Astrocyte of the spinal cord (primary cell): Measurements from ENCODE around the gene BEX2.

Experiments
- DNase-seq: peaks from one replicate; pipeline ENCODE4 v3.0.0; 2011; ENCODE audit warnings: low read depth, low spot score
- H3K4me3 ChIP-seq: 2 replicates; pipeline ENCODE4 v1.5.1; 2011; ENCODE audit warnings: low read depth, mild to moderate bottlenecking, low read length, moderate library complexity
- CTCF ChIP-seq: IDR thresholded peaks from 2 replicates; pipeline ENCODE4 v1.5.1; 2012; ENCODE audit warnings: low read depth, mild to moderate bottlenecking, low read length, inconsistent platforms
- in situ Hi-C: cut with HindIII; loops from 2 replicates; pipeline ENCODE4 v1.10.0; 2017; ENCODE audit warnings: low sequenced_read_pairs

Gene BEX2

GRCh38 chrX:103275947-103276567 lies 34.7 kb downstream of the BEX2 start:
- no peak for DNase-seq
- in situ Hi-C loops: no loop called here
- no peak overlapping the region for H3K4me3 ChIP-seq
- TF ChIP-seq CTCF: no peak

GRCh38 chrX:103274284-103274683 lies 36.5 kb downstream of the BEX2 start:
- no peak for DNase-seq
- in situ Hi-C loops: no loop called here
- no peak overlapping the region for H3K4me3 ChIP-seq
- no peak for TF ChIP-seq CTCF
